Measurements from ENCODE around the gene TIPRL. TPM values are rescaled to one million over a fixed set of nuclear protein-coding genes. Genes with fewer than 3 reads are reported as not detected.

TIPRL gene
- total RNA-seq, 2 donors from 2014 or later, result 29.3 to 30.9 TPM

DNA sequence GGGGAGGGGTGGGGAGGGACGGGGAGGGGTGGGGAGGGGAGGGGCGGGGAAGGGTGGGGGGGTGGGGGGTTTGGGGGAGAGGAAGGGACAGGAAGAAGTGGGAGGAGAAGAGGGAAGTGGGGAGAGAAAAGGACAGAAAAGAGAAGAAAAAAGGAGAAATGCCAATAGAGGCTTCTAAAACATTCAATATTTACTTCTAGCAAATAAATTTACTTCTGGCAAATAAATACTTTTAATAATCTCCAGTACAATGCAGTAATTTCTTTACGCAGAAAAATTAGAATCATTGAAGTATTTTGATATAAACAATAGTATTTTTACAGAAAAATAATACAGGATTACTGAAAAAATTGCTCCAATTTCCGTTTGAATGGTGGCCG, 32.6 kb upstream of the TIPRL start:
- no peak overlapping the region for H3K9ac ChIP-seq (ENCODE audit: extremely low read depth, low read length, poor library complexity, severe bottlenecking)
- H3K36me3 Mint-ChIP-seq (ENCODE audit: low read depth), result no peaks in the 10 kb centered on the region
- no peaks in the 10 kb centered on the region for H3K36me3 ChIP-seq (ENCODE audit: control insufficient read depth, insufficient read depth, low read length)
- H3K4me3 ChIP-seq (ENCODE audit: low read length), result peak overlapping the region; percentile 37
- peaks cover 19% of the 10 kb centered on the region for H3K4me1 Mint-ChIP-seq
- no peak overlapping the region for H3K27ac ChIP-seq (ENCODE audit: low read depth, low read length)
- H3K9me3 ChIP-seq (ENCODE audit: control insufficient read depth, low read length), result no peaks in the 10 kb centered on the region
- peak overlapping the region; percentile 85 for H3K27ac Mint-ChIP-seq
- 48% methylated on average over 2 of the region's 5 CpGs; no CpG with 5 or more reads in 1 of the 2 experiments for WGBS, 2 experiments (ENCODE audit: insufficient coverage in 1 of 2, insufficient read length in 1 of 2)
- H3K9me3 Mint-ChIP-seq, result no peaks in the 10 kb centered on the region
- H3K27me3 Mint-ChIP-seq (ENCODE audit: insufficient read depth), result no peaks in the 10 kb centered on the region
- no peaks in the 10 kb centered on the region for H3K4me1 ChIP-seq (ENCODE audit: control insufficient read depth, insufficient read depth, low read length)
- no peaks in the 10 kb centered on the region for H3K27me3 ChIP-seq (ENCODE audit: control insufficient read depth, insufficient read depth, low read length, poor library complexity, severe bottlenecking)
- no peak overlapping the region for H3K4me3 Mint-ChIP-seq
- DNase-seq, result no peak
- TF ChIP-seq, protein P1, sequence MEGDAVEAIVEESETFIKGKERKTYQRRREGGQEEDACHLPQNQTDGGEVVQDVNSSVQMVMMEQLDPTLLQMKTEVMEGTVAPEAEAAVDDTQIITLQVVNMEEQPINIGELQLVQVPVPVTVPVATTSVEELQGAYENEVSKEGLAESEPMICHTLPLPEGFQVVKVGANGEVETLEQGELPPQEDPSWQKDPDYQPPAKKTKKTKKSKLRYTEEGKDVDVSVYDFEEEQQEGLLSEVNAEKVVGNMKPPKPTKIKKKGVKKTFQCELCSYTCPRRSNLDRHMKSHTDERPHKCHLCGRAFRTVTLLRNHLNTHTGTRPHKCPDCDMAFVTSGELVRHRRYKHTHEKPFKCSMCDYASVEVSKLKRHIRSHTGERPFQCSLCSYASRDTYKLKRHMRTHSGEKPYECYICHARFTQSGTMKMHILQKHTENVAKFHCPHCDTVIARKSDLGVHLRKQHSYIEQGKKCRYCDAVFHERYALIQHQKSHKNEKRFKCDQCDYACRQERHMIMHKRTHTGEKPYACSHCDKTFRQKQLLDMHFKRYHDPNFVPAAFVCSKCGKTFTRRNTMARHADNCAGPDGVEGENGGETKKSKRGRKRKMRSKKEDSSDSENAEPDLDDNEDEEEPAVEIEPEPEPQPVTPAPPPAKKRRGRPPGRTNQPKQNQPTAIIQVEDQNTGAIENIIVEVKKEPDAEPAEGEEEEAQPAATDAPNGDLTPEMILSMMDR (conservative IDR thresholded peaks at IDR 0.05), result no peak

DNA sequence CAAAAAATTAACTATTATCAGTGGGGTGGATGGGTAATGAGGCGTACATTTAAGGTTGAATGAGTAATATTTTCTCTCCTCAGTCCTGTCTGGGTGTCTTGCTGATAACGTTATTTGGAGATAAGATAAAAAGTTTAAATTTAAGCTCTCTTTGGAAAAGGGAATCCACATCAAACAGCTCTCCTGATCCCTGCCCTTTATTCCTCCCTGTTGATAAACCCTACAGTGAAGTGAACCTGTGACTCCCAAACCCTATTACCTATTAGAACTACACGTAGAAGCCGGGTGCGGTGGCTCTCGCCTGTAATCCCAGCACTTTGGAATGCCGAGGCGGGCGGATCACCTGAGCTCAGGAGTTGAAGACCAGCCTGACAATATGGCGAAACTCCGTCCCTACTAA, 32.1 kb upstream of the TIPRL start:
- no peaks in the 10 kb centered on the region for H3K36me3 Mint-ChIP-seq (ENCODE audit: low read depth)
- H3K4me1 Mint-ChIP-seq, result peaks cover 18% of the 10 kb centered on the region
- no peaks in the 10 kb centered on the region for H3K27me3 Mint-ChIP-seq (ENCODE audit: insufficient read depth)
- no peaks in the 10 kb centered on the region for H3K27me3 ChIP-seq (ENCODE audit: control insufficient read depth, insufficient read depth, low read length, poor library complexity, severe bottlenecking)
- no peak overlapping the region for H3K4me3 Mint-ChIP-seq
- no peaks in the 10 kb centered on the region for H3K36me3 ChIP-seq (ENCODE audit: control insufficient read depth, insufficient read depth, low read length)
- no peaks in the 10 kb centered on the region for H3K4me1 ChIP-seq (ENCODE audit: control insufficient read depth, insufficient read depth, low read length)
- H3K9ac ChIP-seq (ENCODE audit: extremely low read depth, low read length, poor library complexity, severe bottlenecking), result no peak overlapping the region
- WGBS, 2 experiments (ENCODE audit: insufficient coverage in 1 of 2, insufficient read length in 1 of 2), result 53 to 55% methylated on average over 7 to 11 of the region's 11 CpGs
- no peaks in the 10 kb centered on the region for H3K9me3 Mint-ChIP-seq
- TF ChIP-seq, protein P1 (conservative IDR thresholded peaks at IDR 0.05), result no peak
- H3K9me3 ChIP-seq (ENCODE audit: control insufficient read depth, low read length), result no peaks in the 10 kb centered on the region
- peak overlapping the region; percentile 37 for H3K4me3 ChIP-seq (ENCODE audit: low read length)
- no peak overlapping the region for H3K27ac ChIP-seq (ENCODE audit: low read depth, low read length)
- H3K27ac Mint-ChIP-seq, result peak overlapping the region; percentile 85
- DNase-seq, result peak; percentile 81

DNA sequence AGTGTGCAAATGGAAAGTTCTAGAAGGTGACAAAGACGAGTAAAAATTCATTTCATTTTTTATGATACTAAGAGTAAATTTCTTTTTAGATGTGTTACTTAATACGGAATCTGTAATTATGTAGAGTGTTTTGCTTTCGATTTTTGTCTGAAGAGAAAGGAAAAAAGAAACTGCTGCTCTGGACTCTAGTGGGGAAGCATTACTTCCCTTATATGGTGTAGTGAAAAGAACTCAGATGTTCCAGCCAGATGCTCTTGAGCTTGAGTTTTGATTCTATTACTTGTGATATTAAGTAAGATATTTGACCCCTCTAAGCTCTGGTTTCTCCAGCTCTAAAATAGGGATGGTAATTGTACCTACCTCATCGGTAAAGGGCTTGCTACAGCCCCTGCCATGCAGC, 29.8 kb upstream of the TIPRL start:
- Mint-ChIP-seq H3K4me3 (no peak overlapping the region), H3K27me3 (ENCODE audit: insufficient read depth) (no peaks in the 10 kb centered on the region), H3K36me3 (ENCODE audit: low read depth) (no peaks in the 10 kb centered on the region), H3K4me1 (peaks cover 12% of the 10 kb centered on the region), H3K27ac (no peak overlapping the region), H3K9me3 (no peaks in the 10 kb centered on the region)
- TF ChIP-seq, protein P1 (conservative IDR thresholded peaks at IDR 0.05), result no peak
- Histone ChIP-seq H3K9ac (ENCODE audit: extremely low read depth, low read length, poor library complexity, severe bottlenecking) (no peak overlapping the region), H3K4me3 (ENCODE audit: low read length) (no peak overlapping the region), H3K27me3 (ENCODE audit: control insufficient read depth, insufficient read depth, low read length, poor library complexity, severe bottlenecking) (no peaks in the 10 kb centered on the region), H3K36me3 (ENCODE audit: control insufficient read depth, insufficient read depth, low read length) (no peaks in the 10 kb centered on the region), H3K27ac (ENCODE audit: low read depth, low read length) (no peak overlapping the region), H3K4me1 (ENCODE audit: control insufficient read depth, insufficient read depth, low read length) (no peaks in the 10 kb centered on the region), H3K9me3 (ENCODE audit: control insufficient read depth, low read length) (no peaks in the 10 kb centered on the region)
- DNase-seq, result no peak
- WGBS, 2 experiments (ENCODE audit: insufficient coverage in 1 of 2, insufficient read length in 1 of 2), result 0 to 67% methylated on average over 1 to 4 of the region's 4 CpGs

Measured in endodermal cell (in vitro differentiated cells).